Measurements from ENCODE around the gene CCSER1.
"Not testable (repeated sequence)": the region's sequence is repeated elsewhere in the genome, so short reads cannot be mapped to it uniquely, and the experiment has no call there.

Gene CCSER1

GRCh38 chr4:91207535-91207934 is 1080.3 kb downstream of the CCSER1 start:
- H3K4me3 ChIP-seq (ENCODE audit: control insufficient read depth, low read depth, low read length), result no peak overlapping the region
- no peak for DNase-seq (ENCODE audit: low read depth)
- TF ChIP-seq CTCF (IDR thresholded peaks at IDR 0.05; ENCODE audit: control insufficient read depth, insufficient read depth, low read depth, low read length, missing control alignments), result no peak

- no peak overlapping the region for H3K4me3 ChIP-seq (ENCODE audit: control insufficient read depth, low read depth, low read length)
- TF ChIP-seq CTCF (IDR thresholded peaks at IDR 0.05; ENCODE audit: control insufficient read depth, insufficient read depth, low read depth, low read length, missing control alignments), result no peak
- DNase-seq (ENCODE audit: low read depth), result no peak
Observed at GRCh38 chr4:91212211-91212610, 1085.0 kb downstream of the CCSER1 start.

GRCh38 chr4:91217831-91218403 is 1090.7 kb downstream of the CCSER1 start:
- H3K4me3 ChIP-seq (ENCODE audit: control insufficient read depth, low read depth, low read length); DNase-seq (ENCODE audit: low read depth): not testable (repeated sequence)

- TF ChIP-seq CTCF (IDR thresholded peaks at IDR 0.05; ENCODE audit: control insufficient read depth, insufficient read depth, low read depth, low read length, missing control alignments), result no peak
Observed at GRCh38 chr4:91220315-91220714, 1093.1 kb downstream of the CCSER1 start.

GRCh38 chr4:91222014-91222413 is 1094.8 kb downstream of the CCSER1 start:
- no peak for DNase-seq (ENCODE audit: low read depth)
- no peak overlapping the region for H3K4me3 ChIP-seq (ENCODE audit: control insufficient read depth, low read depth, low read length)
- no peak for TF ChIP-seq CTCF (IDR thresholded peaks at IDR 0.05; ENCODE audit: control insufficient read depth, insufficient read depth, low read depth, low read length, missing control alignments)

More at GRCh38 chr4:91220315-91220714, 1093.1 kb downstream of the CCSER1 start:
- DNase-seq (ENCODE audit: low read depth), result no peak
- H3K4me3 ChIP-seq (ENCODE audit: control insufficient read depth, low read depth, low read length), result no peak overlapping the region

- no peak for DNase-seq (ENCODE audit: low read depth)
- no peak for TF ChIP-seq CTCF (IDR thresholded peaks at IDR 0.05; ENCODE audit: control insufficient read depth, insufficient read depth, low read depth, low read length, missing control alignments)
- H3K4me3 ChIP-seq (ENCODE audit: control insufficient read depth, low read depth, low read length), result no peak overlapping the region
Observed at GRCh38 chr4:91226867-91227266, 1099.7 kb downstream of the CCSER1 start.

GRCh38 chr4:91228659-91229058 is 1101.5 kb downstream of the CCSER1 start:
- no peak overlapping the region for H3K4me3 ChIP-seq (ENCODE audit: control insufficient read depth, low read depth, low read length)
- no peak for TF ChIP-seq CTCF (IDR thresholded peaks at IDR 0.05; ENCODE audit: control insufficient read depth, insufficient read depth, low read depth, low read length, missing control alignments)
- no peak for DNase-seq (ENCODE audit: low read depth)
